HTR-8/SVneo (cell line): ENCODE results near the gene FOXRED1.
A peak's percentile ranks its signal among the peaks of the same experiment; 100 is the strongest.
"Not testable (repeated sequence)": the region's sequence is repeated elsewhere in the genome, so short reads cannot be mapped to it uniquely, and the experiment has no call there.

ENCODE experiments used
- DNase-seq: peaks from one replicate; pipeline ENCODE4 v3.0.0; 2011; ENCODE audit warnings: low spot score, mixed read lengths; ENCODE audit not compliant: insufficient read length
- FAIRE-seq: peaks from 2 replicates; lab custom pipeline; 2011; peaks lifted over from hg19 to GRCh38; lab: Jason Lieb, UNC

FOXRED1 gene

DNA sequence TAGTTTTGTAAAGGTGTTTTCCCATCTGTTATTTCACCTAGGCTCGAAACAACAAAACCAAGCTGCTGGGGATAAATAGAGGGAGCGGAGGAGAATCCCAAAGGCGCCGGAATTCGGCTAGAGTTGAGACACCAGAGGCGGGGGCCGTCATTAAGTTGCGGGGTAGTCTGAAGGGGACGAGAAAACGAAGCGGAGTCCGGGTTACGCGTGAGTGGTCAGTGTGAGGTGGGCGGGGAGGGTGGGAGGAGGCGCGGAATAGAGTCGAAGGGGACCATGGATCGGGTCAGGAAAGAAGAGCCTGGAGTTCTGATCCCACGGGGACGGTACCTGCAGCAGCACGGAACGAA lies 620 bp upstream of the FOXRED1 start:
- no peak for FAIRE-seq
- DNase-seq = peak; percentile 22

DNA sequence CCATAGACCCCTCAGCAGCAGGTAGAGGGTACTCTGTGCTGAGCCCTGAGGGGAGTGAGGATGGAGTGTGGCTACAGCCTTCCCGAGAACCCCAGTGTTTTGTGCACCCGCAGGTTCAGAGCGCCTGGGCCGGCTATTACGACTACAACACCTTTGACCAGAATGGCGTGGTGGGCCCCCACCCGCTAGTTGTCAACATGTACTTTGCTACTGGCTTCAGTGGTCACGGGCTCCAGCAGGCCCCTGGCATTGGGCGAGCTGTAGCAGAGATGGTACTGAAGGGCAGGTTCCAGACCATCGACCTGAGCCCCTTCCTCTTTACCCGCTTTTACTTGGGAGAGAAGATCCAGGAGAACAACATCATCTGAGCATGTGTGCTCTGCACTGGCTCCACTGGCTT lies 8.4 kb downstream of the FOXRED1 start:
- DNase-seq (no peak), FAIRE-seq (no peak)

DNA sequence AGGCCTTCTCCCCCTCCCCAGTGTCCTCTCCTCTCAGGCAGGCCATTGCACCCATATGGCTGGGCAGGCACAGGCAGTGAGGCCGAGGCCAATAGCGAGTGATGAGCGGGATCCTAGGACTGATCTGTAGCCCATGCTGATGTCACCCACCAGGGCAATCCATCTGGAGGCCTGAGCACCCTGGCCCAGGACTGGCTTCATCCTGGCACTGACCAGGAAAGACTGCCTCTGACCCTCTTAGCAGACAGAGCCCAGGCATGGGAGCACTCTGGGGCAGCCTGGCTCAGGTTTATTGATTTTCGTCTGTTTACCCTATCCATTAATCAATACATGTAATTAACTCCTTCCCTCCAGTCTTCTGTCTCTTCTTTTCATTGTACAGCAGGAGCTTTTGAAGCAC lies 8.8 kb downstream of the FOXRED1 start:
- DNase-seq = no peak
- no peak for FAIRE-seq

DNA sequence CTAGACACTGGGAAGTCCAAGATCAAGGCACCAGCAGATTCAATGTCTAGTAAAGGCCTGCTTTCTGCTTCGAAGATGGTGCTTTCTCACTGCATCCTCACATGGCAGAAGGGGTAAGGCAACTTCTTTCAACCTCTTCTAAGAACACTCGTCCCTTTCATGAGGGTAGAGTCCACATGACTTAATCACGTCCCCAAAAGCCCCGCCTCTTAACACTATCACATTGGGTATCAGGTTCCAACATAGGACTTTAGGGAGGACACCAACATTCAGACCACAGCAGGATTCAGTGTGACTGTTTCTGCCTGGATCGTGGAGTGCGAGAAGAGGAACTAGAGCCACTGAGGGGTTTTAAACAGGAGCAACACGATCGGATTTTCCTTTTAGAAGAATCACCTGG lies 10.2 kb downstream of the FOXRED1 start:
- FAIRE-seq = no peak
- no peak for DNase-seq

DNA sequence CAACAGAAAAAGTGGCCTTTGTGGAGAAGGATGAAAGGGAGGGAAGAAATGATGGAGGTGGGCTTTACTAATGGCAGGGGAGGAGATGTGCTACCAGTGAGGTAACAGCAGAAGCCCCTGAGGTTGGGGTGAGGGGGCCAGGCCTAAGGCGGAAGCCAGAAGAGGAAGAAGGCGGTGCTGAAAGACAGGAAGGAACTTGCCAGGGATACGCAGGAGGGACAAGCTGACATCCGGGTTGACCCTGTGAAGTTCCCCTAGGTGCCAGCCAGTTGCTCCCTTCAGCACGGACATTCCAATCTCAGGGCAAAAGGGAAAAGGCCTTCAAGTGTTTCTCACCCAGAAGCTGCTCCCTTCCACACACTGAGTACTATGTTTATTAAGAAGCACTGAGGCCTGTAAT lies 11.6 kb downstream of the FOXRED1 start:
- no peak for DNase-seq
- no peak for FAIRE-seq

DNA sequence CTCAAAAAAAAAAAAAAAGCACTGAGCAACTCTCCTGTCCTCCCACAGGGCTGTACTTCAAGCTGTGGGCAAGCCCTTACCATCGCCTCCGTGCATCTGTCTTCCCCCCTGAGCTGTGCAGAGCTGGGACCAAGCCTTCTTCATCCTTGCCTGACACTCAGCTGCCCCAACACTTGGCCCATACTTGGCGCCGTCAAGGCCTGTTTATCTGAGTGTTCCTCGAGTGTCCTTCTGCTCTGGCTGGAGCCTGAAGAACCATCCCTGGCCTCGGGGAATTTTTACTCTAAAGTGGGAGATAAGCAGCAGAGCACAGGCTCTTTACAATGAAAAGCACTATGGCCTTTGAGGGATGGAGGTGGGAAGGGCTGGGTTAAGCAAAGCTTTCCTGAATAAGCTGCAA lies 12.3 kb downstream of the FOXRED1 start:
- no peak for FAIRE-seq
- no peak for DNase-seq

DNA sequence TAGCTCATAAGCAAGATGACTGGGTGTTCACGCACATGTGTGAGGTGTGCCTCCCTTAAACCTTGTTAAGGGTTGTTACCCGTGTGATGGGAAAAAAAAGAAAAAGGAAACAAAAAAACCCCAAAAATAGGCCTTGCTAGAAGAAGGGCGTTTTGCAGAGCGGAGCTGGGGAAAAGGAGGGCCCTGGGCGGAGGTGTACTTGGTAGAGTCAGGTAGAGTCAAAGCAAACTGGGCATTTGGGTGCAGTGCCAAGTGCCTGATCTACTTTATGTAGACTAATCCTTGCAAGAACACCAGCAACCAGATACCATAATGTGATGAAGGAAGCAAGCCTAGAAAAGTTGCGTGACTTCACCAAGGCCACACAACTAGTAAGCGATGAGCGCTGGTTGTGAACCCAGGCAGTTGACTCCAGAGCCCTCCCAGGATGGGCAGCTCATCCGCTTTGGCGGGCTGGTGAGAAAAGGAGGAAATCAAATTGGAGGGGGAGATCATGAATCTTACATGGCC lies 12.8 kb downstream of the FOXRED1 start:
- no peak for FAIRE-seq
- no peak for DNase-seq

DNA sequence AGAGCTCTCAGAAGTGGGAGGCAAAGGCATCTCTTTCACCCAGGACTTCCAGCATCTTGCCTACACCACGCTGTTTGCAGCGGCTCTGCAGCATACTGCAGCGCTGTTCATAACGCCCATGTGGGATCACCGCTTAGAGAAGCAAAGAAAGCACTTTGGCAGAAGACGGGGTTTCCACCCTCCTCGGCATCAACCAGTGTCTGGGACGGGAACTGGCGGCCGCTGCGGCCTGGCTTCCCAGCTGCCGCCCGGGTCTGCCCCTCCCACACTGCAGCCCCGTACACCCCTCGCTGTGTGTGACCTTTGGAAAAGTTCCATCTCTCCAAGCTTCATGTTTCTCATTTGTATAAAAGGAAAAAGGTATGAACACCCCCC lies 13.4 kb downstream of the FOXRED1 start:
- FAIRE-seq (no peak), DNase-seq (no peak)

DNA sequence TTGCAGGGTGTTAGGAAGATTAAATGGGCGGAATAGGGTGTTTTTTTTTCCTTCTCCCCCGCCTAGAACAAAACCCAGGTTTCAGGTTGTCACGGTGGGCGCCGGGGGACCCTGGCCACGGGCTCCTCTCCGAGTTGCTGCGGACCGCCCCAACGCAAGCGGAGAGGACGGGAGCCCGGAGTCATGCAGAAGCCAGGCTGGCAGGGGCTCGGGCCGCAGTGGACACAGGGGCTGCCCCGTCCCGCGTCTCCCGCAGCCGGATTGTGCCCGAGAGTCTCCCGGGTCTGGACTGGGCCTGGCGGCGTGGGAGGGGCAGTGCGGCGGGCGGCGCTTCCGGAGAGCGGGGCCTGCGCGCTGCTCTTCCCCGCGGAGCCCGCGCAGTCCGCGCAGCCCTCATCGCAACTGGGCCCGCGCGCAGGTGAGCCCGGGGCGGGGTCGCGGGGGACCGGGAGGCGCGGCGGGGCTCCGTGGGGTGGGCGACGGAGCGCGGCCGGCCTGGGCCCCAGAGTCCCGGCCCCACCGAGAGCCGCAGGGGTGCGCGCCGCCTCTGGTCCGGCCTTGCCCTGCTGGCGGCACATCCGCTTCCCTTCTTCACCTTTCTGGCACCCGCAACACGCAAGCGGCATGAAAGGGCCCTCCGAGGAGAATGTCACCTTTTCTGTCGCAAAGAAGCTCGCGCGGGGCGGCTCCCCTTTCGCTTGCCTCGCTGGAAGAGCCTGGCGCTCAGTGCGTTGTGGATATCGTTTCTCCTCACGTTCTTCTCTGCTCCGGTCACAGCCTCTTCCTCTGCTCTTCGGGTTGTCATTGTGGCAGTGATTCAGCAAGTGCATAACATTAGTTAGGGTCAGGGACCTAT lies 14.0 kb downstream of the FOXRED1 start, which contains the start of gene TIRAP:
Gene TIRAP (plus strand): TSS at position 358 of the 856 bp plus-strand sequence. CDS start 7,802 bp downstream, outside the sequence.
- FAIRE-seq (no peak), DNase-seq (peak; percentile 33)

DNA sequence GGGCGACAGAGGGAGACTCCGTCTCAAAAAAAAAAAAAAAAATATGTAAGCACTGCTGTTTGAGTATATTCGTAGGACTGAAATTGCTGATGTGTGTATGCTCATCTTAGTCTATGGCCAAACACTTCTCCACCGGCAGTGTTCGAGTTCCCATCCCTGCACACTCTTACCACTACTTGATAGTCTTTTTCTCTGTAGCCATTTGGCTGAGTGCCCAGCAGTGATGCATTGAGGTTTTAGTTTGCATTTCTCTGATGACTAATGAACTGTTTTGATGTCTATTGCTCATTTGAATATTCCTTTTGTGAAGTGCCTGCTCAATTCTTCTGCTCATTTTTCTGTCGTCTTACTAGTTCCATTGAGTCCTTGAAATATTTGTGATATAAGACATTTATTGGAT lies 15.9 kb downstream of the FOXRED1 start:
- FAIRE-seq (no peak), DNase-seq (peak; percentile 45)

DNA sequence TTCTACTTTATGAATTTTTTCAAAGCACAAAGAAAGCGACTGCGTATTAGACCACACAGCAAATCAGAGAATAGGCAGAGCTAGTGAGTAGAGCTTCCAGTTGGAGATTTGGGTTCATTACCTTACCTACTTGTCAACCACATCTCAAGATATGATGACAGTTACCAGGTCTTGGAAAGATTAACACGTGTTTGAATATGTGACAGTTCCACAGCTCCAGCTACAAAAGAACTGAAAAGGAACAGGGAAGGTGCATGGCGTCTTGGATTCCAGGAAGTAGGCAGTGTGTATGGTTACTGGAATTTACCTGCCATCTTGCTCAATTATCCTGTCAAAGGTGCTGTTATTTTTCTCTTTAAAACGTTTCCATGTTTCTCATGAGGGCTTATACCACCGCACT lies 19.3 kb downstream of the FOXRED1 start:
- DNase-seq (no peak), FAIRE-seq (no peak)

DNA sequence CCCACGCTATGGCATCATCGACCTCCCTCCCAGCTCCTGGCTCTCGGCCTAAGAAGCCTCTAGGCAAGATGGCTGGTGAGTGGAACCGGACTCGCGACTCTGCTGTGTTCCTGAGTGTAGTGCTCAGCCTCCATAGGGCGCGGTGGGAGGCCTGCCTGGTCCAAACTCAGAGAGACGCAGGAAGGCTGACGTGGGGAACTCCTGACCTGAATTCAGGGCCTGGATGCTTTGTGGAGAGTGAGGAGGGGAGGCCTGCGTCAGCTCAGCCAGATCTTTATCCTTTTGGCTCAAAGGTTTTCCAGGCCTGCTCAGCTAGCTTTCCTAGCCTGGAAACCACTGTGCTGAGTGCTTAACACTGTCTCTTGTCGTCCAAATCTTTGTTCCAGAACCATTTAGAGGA lies 21.9 kb downstream of the FOXRED1 start:
- FAIRE-seq (no peak), DNase-seq (no peak)

DNA sequence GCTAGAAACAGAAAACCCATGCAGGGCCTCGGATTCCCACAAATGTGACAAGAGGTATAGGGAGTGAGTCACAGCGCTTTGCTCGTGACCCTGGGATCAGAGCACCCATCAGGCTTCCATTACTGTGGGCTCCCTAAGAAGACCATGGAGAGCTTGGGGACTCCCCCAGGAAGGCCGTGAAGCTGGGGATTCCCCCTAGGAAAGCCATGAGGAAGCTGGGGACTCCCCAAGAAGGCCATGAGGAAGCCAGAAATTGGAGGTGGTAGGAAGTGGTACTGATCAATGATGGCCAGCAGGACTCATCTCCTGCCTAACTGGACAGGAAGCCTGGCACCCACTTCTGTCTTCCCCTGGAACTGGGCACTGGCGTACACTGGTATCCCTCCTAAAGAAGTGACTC lies 24.8 kb downstream of the FOXRED1 start:
- DNase-seq (no peak), FAIRE-seq (no peak)

DNA sequence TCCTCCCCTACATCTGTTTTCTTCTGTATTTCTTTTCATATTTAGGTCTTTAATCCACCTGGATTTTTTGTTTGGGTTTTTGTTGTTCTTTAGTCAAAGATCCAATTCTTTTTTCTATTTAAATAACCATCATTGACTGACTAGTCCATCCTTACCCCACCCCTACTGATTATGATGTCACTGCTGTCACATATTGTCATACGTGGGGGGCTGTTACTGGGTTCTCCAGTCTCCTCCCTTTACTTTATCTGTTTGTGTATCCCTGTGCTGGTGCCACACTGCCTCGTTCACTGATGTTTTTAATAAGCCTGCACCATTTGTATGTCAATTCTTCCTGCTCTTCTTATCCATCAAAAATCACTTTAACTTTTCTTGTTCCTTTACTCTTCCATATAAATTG lies 28.1 kb downstream of the FOXRED1 start:
- no peak for DNase-seq
- no peak for FAIRE-seq

DNA sequence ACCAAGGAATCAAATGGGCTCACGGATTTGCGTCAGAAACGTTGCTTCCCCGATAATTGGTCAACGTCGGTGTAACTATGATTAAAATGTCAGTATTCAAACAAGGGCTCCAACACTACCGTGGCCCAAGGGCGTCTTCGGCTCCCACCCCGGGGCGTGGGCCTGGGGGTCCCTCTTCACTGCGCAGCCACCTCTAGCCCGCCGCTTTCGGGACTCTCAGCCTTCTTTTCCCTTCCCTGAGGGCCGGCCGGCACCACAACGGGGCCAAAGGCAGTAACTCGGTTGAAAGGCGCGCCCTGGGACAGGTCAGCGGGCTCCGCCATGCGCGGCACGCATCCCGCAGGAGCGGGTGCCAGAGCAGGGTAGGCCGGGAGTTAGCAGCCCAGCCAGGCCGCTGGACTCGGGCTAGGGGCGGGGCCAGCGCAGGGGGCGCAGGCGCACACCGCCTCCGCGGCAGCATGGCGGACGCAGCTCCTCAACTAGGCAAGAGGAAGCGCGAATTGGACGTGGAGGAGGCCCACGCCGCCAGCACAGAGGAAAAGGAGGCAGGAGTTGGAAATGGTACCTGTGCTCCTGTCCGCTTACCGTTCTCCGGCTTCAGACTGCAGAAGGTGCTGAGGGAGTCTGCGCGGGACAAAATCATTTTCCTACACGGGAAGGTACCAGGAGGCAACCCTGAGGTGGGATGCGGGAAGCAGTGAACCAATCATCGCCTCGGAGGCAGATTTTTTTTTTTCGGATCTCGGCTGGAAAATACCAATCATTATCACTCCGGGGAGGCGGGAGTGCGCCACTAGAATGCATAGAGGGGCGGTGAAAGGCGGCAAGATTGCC lies 34.9 kb downstream of the FOXRED1 start, which contains the start of gene DCPS:
Gene DCPS (plus strand): TSS at position 438 of the 834 bp plus-strand sequence. CDS start 21 bp downstream, at position 459.
- FAIRE-seq (peak; percentile 70), DNase-seq (peak; percentile 88)

DNA sequence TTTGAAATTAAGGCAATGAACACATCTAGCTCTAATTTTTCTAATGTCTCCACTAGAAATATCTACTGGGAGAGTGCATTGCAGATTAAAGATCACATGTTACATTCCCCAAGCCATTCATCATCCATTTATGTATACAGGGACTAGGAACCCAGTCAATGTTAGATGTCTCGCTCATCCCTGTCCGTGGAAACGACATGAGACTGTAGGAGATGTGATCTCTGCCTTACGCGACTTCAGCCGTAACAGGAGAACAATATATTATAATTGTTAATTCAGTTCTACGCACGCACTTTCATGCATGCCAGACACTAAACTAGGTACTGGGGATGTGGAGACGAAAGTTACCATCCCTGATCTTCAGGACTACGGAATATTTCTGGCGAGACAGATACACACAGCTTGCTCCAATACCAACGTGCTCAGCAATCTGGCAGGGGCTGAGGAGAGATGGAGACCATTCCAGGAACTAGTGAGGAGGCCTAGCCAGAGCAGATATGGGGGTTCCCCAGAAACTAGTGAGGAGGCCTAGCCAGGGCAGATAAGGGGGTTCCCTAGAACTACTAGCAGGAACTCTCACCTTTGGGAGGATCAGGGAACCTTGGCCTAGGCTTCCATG lies 35.6 kb downstream of the FOXRED1 start:
- DNase-seq (no peak), FAIRE-seq (no peak)

DNA sequence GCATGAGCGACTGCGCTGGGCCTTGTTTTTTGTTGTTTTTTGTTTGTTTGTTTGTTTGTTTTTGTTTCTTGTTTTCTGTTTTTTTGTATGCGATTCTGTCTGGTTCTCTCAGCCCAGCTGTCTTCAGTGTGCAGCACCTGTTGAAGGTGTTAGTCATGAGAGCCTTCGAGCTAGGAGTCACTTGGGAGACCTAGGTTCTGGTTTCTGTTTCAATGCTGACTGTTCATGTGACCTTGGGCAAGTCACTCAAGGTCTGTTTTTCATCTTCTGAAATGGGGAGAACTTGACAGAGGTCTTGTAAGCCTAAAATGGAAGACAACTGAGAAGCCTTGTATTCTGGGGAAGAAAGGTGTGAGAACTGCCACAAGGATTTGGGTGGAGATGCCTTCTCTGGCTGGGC lies 36.7 kb downstream of the FOXRED1 start:
- FAIRE-seq (no peak), DNase-seq (no peak)

DNA sequence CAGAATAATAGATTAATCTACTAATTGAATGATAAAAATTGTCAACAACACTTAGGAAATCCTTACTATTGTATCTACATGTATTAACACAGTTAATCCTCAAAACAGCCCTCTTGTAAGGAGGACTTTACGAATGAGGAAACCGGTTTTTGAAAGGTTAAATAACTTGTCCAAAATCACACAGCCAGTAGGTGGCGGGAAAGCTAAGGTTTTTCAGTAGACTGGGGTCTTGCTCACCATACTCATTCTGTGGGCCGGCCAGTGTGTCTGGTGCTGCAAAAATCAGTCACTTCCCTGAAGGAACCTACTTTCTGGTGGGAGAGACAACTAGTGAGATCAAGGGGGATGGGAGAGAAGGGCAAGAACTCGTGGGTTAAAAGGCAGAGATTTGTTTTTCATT lies 38.8 kb downstream of the FOXRED1 start:
- no peak for DNase-seq
- no peak for FAIRE-seq

DNA sequence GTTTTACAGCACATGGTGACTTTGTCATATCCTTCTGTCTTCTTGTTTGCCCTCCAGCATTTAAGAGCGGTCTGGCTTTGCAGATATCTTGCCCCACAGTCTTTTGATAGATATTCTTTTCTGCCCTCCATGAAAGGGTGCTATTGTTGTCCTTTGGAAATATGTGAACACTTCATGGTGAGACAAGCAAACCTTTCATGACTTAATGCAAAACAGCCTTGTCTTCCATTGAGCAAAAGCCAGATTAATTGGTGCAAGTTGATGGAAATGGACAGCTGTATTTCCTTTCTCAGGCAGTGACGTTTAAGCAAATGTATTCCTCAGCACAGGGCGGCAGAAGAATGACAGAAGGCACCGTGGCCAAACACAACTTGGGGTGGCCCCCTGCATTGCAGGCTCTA lies 39.3 kb downstream of the FOXRED1 start:
- FAIRE-seq = no peak
- no peak for DNase-seq

DNA sequence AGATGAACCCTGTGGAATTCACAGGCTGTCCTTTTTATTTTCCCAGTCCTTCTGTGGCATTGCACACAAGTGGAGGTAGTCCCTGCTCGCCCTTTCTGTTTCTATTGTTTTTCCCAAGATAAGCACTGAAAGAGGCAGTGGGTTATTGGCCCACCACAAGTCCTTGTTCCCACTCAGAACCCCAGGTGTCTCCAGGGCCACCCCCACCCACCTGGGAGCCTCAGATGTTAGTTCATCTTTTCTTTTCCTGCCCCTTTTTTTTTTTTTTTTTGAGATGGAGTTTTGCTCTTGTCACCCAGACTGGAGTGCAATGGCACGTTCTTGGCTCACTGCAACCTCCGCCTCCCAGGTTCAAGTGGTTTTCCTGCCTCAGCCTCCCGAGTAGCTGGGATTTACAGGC lies 39.8 kb downstream of the FOXRED1 start:
- not testable (repeated sequence) for FAIRE-seq, DNase-seq
